Urothelium cell line (cell line): Measurements from ENCODE around the gene ATAT1.

ENCODE experiments used
- DNase-seq: peaks from one replicate; pipeline ENCODE4 v3.0.0; 2011; ENCODE audit warnings: low spot score, mixed read lengths
- FAIRE-seq: peaks from 2 replicates; lab custom pipeline; 2011; peaks lifted over from hg19 to GRCh38; lab: Jason Lieb, UNC

ATAT1 gene

GRCh38 chr6:30612687-30613248, 13.9 kb upstream of the ATAT1 start:
- no peak for FAIRE-seq
- no peak for DNase-seq

- DNase-seq (no peak), FAIRE-seq (no peak)
Observed at GRCh38 chr6:30613251-30614043, 13.2 kb upstream of the ATAT1 start.

- DNase-seq (no peak), FAIRE-seq (no peak)
Observed at GRCh38 chr6:30614044-30614842, 12.4 kb upstream of the ATAT1 start.

GRCh38 chr6:30614843-30615218, 11.8 kb upstream of the ATAT1 start:
- no peak for FAIRE-seq

GRCh38 chr6:30615219-30615957, 11.3 kb upstream of the ATAT1 start:
- no peak for FAIRE-seq
- DNase-seq, result peak; percentile 33

More at GRCh38 chr6:30614843-30615218, 11.8 kb upstream of the ATAT1 start:
- peak; percentile 87 for DNase-seq

GRCh38 chr6:30615958-30616810, 10.5 kb upstream of the ATAT1 start:
- DNase-seq, result no peak
- no peak for FAIRE-seq

- FAIRE-seq (peak; percentile 20), DNase-seq (peak; percentile 97)
Observed at GRCh38 chr6:30616811-30617564, 9.7 kb upstream of the ATAT1 start, which contains the start of gene PPP1R10. PPP1R10 (minus strand) TSS chr6:30617243; CDS start chr6:30609944, 7,299 bp downstream.

GRCh38 chr6:30617565-30618269, 9.0 kb upstream of the ATAT1 start, which contains the start of gene MRPS18B:
MRPS18B (plus strand) TSS chr6:30617840; CDS start chr6:30617866, 26 bp downstream.
- FAIRE-seq, result peak; percentile 50
- peak; percentile 93 for DNase-seq

- no peak for DNase-seq
Observed at GRCh38 chr6:30618270-30618797, 8.3 kb upstream of the ATAT1 start.

GRCh38 chr6:30619561-30619960, 7.1 kb upstream of the ATAT1 start:
- DNase-seq, result no peak
- FAIRE-seq, result no peak

More at GRCh38 chr6:30618270-30618797, 8.3 kb upstream of the ATAT1 start:
- FAIRE-seq, result no peak

GRCh38 chr6:30625511-30625910, 1.2 kb upstream of the ATAT1 start:
- DNase-seq, result no peak
- no peak for FAIRE-seq

- DNase-seq (no peak), FAIRE-seq (no peak)
Observed at GRCh38 chr6:30635834-30636233, 9.2 kb downstream of the ATAT1 start.

GRCh38 chr6:30640481-30640880, 13.8 kb downstream of the ATAT1 start:
- FAIRE-seq, result no peak
- no peak for DNase-seq

GRCh38 chr6:30641048-30641447, 14.4 kb downstream of the ATAT1 start:
- FAIRE-seq (no peak), DNase-seq (no peak)

- FAIRE-seq, result no peak
- DNase-seq, result no peak
Observed at GRCh38 chr6:30643656-30644055, 17.0 kb downstream of the ATAT1 start.

- no peak for FAIRE-seq
- no peak for DNase-seq
Observed at GRCh38 chr6:30644769-30645168, 18.1 kb downstream of the ATAT1 start.

- DNase-seq, result no peak
- no peak for FAIRE-seq
Observed at GRCh38 chr6:30645989-30646388, 19.3 kb downstream of the ATAT1 start.
